Measurements from ENCODE around the gene NKAIN2.
"Not testable (repeated sequence)": the region's sequence is repeated elsewhere in the genome, so short reads cannot be mapped to it uniquely, and the experiment has no call there.

Gene NKAIN2

DNA sequence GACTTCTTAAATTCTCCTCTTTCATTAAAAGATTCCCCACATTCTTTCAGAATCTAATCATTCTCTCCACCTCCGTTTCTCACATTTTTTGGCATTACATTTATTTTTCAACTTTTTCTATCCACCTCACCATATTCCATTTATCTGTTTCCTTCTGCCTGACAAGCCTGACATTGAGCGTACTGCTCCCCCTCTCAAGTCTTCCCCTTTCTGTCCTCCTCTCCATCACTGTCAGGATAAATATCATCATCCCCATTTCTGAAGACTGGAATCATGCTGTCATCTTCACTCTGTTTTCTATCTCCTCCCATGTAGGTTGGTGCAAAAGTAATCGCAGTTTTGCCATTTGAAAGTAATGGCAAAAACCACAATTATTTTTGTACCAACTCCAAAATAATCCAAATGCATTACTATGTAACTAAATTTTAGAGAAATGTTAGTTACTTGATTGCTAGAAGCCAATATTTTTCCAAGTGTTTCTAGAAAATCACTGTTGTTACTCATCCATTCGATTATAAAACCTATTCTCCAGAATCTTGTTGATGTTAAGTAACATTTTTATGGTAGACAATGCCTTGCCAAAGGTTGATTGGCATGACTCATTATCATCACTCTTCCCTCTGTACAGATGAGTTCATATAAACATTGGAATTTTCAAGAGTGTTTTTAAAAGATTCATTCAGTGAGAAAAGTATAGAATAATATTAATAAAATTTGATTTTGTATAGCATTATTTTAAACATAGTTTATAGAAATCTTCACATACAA, 866.2 kb downstream of the NKAIN2 start:
- no peak for DNase-seq (ENCODE audit: low read depth in 3 of 3, low spot score in 1 of 3)

DNA sequence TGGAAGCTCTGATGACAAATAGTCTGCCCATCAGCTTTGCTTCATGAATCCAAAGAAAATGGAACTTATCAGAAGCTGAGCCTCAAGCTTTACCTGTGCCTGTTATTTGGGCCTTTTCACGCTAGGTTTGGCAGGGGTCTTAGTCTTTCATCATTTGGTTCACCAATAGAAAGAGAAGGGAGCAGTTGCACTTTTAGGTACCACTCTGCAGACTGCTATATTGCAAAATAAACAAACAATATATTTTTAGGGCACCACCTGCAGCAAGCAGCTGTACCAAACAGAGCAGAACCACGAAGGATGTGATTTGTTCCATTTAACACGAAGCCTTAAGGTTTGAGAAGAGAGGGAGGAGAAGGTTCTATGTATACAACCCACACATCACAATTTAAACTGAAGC, 867.1 kb downstream of the NKAIN2 start:
- no peak for DNase-seq (ENCODE audit: low read depth in 3 of 3, low spot score in 1 of 3)

DNA sequence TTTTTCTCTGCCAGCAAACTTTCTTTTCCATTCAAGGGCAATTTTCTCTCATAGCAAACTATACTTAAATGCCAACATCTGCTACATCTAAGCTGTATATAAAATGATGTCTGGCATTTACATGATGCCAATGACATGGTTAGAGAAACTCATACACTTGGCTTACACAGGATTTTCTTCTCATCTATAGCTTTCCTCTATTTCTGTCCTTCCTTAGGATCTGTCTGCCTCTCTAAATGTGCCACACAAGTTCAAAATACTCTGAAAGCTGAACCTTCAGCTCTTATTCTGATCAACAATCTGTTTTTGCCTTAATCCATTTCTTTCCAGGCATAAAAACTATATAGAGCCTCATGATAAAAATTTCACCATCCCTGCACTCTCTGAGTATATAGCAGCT, 867.7 kb downstream of the NKAIN2 start:
- no peak for DNase-seq (ENCODE audit: low read depth in 3 of 3, low spot score in 1 of 3)

DNA sequence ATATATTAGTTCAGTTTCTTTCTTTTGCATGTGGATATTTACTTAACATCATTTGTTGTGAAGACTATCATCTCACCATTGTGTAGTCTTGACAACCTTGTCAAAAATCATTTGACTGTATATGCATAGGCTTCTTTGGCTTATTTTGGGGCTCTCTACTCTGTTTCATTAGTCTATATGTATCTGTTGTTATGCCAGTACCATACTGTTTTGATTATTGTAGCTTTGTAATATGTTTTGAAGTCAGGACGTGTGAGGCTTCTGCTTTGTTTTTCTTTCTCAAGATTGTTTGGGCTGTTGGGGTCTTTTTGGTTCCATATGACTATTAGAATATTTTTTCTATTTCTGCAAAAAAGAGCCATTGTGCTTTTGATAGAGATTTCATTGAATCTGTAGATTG, 870.4 kb downstream of the NKAIN2 start:
- DNase-seq (ENCODE audit: low read depth in 3 of 3, low spot score in 1 of 3), result no peak

DNA sequence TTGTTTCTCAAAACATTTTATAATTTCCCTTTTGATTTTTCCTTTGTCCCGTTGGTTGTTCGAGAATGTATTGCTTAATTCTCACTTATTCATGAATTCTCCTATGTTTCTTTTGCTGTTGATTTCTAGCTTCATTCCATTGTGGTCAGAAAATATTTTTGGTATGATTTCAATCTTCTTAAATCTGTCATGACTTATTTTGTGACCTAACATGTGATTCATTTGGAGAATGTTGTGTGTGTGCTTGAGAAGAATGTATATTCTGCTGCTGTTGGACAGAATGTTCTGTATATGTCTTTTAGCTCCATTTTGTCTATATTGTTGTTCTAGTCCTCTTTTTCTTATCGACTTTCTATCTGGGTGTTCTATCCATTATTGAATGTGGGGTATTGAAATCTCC, 872.4 kb downstream of the NKAIN2 start:
- no peak for DNase-seq (ENCODE audit: low read depth in 3 of 3, low spot score in 1 of 3)

DNA sequence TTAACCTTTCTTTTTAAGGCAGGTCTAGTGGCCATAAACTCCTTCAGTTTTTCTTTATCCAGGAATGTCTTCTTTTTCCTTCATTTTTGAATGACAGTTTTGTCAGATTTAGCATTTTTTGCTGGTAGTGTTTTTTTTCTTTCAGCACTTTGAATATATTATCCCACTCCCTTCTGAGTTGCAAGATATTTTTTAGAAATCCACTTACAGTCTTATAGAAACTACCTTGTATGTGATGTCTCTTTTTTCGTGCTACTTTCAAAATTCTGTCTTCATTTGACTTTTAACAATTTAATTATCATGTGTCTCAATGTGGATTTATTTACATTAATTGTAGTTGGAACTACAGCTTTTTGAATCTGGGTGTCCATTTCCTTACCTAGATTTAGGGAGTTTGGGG, 874.2 kb downstream of the NKAIN2 start:
- DNase-seq (ENCODE audit: low read depth in 3 of 3, low spot score in 1 of 3), result no peak

DNA sequence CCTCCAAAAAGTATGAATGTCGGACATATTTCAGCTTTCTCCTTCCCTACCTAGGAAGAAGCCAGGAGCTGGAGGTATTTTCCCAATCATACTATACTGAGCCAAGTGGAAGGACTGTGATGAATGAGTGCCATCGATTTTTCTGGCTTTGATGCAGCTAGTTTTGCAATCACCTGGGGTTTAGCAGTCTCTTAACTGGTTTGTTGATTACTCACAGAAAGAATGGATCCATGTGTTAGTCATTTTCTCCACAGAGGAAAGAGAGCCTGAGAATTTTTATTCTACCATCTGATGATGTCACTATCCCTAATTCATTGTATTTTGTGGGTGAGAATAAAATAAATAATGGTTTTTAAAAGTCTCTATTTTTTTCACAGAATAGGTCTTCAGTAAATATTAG, 875.7 kb downstream of the NKAIN2 start:
- DNase-seq (ENCODE audit: low read depth in 3 of 3, low spot score in 1 of 3), result no peak

DNA sequence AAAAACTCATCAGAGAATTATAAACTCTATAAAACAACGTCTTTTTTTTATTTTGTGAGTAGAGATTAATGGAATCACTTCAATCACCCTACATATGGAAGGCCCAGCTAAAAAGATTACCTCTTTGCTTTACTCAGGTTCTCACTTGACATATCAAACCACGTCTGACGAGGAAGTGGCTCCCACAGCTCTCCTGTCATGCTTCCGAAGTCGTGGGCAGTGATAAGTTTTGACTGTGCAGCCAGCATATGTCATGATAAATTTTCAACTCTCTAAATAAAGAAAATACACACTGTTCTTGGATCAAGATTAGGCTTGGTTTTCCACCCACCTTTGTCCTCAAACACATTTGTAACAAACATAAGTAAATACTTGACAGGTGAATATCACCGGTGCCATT, 879.1 kb downstream of the NKAIN2 start:
- DNase-seq (ENCODE audit: low read depth in 3 of 3, low spot score in 1 of 3), result no peak

DNA sequence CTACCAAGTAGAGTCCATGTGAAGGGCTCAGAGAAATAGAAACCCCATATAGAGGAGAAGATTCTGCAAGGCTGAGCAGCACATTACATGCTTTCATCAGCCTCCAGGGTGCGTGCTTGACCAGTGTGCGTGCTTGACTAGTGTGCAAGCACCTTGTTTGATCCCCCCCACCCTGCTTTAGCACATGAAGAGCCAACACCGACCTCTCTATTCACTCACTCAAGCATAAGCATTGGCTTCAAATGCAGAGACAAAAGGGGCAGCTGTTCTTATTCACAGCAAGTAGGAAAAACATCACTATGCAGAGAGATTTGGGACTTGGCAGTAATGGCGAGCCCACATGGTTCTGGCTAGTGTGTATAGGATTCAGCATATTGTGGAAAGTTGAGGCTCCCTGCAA, 879.8 kb downstream of the NKAIN2 start:
- no peak for DNase-seq (ENCODE audit: low read depth in 3 of 3, low spot score in 1 of 3)

DNA sequence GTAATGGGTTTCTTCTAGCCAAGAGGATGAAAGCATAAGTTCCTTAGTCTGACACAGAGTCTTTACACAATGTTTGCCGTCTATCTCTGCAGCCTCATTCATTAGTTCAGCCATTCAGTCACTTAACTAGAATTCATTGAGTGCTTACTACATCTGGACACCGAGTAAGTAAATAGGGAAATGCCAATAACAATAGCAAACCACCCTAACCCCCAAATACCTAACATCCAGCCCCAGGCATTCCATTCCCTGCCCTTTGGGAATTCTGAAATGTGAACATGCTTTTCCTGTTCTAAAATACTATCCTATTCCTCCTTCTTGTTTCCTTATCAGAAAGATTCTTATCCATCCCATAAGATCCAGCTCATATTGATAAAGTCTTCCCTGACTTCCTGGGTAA, 881.0 kb downstream of the NKAIN2 start:
- DNase-seq (ENCODE audit: low read depth in 3 of 3, low spot score in 1 of 3), result no peak

DNA sequence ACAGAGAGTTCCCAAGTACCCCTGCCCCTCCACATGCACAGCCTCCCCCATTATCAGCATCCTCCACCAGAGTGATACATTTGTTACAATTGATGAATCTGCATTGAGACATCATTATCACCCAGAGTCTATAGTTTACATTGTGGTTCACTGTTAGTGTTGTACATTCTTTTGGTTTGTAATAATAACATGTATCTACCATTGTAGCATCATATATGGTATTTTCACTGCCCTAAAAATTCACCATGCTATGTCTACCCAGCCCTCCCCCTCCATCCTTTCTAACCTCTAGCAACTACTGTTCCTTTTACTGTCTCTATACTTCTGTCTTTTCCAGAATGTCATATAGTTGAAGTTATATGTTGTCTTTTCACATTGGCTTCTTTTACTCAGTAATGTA, 884.7 kb downstream of the NKAIN2 start:
- DNase-seq (ENCODE audit: low read depth in 3 of 3, low spot score in 1 of 3), result no peak

DNA sequence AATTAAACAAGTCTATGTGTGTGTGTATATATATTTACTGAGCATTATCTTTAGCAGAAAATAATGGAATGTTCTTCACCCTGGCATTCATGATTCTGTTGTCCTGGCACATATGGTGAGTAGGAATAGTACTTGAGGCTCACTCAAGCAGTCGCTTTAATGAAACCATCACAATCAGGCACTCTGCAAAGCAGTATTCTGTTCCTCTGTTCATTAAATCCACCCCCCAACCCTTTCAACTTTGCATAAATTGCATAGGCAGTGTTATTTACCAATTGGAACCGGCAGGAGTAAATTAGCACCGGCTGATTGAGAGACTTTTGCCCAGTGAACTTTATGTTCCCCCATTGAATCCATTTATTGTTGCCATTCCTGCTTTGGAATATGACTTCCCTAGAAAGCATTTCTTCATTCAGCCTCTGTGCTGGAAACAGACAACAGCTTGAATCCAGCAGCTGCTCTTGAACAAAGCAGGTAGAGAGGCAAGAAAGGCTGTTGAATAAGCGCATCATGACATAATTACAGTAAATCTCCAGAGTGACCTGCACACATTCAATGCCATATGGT, 890.6 kb downstream of the NKAIN2 start:
- no peak for DNase-seq (ENCODE audit: low read depth in 3 of 3, low spot score in 1 of 3)

DNA sequence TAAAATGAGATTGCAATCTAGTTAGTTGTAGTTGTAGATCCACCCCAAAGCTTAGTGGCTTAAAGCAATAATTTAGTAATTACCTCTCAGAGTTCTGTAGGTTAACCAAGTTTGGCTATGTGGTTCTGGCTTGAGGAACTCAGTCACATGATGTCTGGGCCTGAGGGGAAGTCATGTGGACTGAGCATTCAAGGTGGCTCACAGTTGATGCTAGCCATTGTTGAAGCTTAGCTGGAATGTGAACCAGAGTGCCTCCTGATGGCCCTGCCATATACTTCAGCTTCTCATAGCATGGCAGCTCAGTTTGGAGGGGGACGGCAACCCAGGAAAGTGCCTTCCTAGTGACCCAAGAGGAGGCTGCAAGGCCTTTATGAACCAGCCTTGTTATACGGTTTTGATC, 895.4 kb downstream of the NKAIN2 start:
- no peak for DNase-seq (ENCODE audit: low read depth in 3 of 3, low spot score in 1 of 3)

DNA sequence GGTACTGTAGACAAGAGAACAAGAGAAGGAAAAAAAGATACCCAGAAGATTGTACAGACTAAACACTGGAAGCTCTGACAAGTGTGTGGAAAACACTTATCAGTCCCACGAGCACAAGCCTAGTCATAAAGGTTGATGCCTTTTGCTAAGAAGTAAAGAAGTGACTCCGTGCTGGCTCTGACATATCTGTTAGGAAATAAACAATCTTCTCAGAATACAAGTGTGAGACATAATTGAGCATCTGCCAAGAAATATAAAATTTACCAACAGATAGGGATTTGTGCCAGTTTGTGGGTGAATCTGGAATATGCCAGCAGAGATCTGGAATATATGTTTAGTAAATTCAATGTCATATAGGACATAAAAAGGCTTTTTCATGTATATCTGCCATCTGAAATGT, 899.9 kb downstream of the NKAIN2 start:
- DNase-seq (ENCODE audit: low read depth in 3 of 3, low spot score in 1 of 3), result no peak

DNA sequence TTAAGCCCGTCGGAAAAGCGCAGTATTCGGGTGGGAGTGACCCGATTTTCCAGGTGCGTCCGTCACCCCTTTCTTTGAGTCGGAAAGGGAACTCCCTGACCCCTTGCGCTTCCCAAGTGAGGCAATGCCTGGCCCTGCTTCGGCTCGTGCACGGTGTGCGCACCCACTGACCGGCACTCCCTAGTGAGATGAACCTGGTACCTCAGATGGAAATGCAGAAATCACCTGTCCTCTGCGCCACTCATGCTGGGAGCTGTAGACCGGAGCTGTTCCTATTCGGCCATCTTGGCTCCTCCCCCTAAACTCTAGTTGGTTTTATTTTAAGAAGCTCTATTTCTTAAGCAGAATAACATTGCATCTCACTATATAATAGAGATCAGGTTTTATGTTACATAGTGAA, 908.9 kb downstream of the NKAIN2 start:
- not testable (repeated sequence) for DNase-seq (ENCODE audit: low read depth in 3 of 3, low spot score in 1 of 3)

DNA sequence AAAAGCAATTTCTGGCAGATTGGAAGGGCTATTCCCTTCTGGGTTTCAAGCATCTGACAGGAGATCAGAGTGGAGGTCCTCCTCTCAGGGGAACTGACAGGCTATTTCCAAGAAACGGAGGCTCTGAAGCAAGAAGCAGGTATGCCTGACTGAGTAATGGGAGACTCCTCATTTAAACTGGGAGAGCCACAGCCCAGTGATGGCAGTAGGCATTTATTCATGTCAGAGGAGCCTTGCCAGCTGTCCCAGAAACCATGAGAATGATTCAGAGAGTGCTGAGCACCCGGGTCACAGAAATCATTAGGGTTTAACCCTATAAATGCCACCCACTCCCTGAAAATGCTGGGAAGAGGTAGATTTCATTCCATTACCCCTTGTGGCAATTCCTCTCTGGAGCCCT, 911.1 kb downstream of the NKAIN2 start:
- no peak for DNase-seq (ENCODE audit: low read depth in 3 of 3, low spot score in 1 of 3)

DNA sequence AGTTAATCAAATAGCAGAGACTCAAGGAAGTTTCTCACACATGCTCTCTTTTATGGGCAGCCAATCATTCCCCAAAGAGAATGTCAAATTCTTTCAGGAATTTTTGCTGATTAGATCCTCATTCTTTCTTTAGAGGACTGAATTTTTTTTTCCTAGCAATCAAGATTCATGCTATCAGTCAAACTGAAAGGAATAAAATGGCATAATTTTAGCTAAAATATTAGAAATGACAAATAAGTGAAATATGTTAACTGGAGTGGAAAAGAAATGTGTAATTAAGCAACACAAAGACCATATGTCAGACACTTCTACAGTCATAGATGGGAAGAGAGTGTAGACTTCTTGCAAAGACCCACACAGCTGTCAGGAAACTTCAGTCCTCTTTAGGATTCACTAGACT, 916.2 kb downstream of the NKAIN2 start:
- no peak for DNase-seq (ENCODE audit: low read depth in 3 of 3, low spot score in 1 of 3)

DNA sequence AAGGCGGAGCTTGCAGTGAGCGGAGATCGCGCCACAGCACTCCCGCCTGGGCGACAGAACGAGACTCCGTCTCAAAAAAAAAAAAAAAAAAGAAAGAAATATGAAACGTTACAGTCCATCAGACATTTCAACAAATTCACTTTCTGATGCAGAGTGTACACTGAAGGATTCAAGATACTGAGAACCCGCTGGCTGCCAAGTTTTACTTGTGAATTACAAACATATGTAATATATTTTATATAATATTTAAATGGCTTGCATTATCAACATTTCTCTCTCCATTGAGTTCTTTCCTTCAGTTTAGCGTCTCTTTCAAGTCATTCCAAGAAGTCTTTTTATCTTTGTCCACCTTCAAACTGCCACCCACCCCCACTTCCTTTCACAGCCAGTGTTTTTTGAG, 917.7 kb downstream of the NKAIN2 start:
- no peak for DNase-seq (ENCODE audit: low read depth in 3 of 3, low spot score in 1 of 3)

DNA sequence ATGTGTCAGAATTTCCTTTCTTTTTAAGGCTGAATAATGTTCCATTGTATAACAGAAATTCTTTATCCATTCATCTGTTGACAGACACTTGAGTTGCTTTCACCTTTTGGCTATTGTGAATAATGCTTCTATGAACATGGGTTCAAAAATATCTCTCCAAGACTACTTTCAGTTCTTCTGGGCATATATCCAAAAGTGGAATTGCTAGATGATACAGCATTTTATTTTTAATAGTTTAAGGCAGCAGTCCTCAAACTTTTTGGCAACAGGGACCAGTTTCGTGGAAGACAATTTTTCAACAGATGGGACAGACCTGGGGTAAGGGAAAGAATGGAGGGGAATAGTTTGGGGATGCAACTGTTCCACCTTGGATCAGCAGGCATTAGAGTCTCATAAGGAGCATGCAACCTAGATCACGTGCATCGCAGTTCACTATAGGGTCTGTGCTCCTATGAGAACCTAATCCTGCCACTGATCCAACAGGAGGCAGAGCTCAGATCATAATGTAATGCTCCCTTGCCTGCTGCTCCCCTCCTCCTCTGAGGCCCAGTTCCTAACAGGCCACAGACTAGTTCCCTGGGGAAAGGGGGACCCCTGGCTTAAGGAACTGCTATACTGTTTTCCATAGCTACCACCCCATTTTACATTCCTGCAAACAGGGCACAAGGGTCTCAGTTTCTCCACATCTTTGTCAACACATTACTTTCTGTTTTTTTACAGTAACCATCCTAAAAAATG, 918.6 kb downstream of the NKAIN2 start:
- DNase-seq (ENCODE audit: low read depth in 3 of 3, low spot score in 1 of 3), result no peak

DNA sequence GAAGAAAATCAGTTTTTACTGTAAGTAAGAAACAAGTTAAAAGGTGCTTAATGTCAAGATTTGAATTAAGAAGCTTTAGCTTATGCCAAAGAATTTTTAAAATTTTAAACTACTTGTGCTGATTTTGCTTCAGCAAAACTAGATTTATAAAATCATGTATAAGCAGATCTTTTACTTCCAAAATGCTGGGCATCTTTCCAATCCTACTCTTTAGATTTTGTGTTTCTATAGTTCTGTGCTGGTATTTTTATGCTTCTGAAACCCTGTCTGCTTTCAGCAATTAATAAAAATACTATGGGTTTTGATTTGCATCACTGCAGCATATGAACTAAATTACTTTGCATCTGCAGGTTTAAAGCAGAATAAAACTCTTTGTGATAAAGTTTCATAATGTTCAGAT, 920.0 kb downstream of the NKAIN2 start:
- no peak for DNase-seq (ENCODE audit: low read depth in 3 of 3, low spot score in 1 of 3)

DNA sequence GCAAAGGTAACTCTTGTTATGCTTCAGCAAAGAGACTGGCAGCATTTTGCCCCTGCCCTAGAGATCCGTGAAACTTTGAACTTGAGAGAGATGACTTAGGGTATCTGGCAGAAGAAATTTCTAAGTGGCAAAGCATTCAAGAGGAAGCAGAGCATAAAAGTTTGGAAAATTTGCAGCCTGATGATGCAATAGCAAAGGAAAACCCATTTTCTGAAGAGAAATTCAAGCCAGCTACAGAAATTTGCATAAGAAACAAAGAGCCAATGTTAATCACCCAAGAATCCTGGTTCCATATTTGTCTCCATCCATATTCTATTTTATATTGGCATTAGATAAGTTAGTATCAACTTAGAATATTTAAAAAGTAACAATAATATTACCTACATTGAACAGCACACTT, 934.1 kb downstream of the NKAIN2 start:
- not testable (repeated sequence) for DNase-seq (ENCODE audit: low read depth in 3 of 3, low spot score in 1 of 3)

DNA sequence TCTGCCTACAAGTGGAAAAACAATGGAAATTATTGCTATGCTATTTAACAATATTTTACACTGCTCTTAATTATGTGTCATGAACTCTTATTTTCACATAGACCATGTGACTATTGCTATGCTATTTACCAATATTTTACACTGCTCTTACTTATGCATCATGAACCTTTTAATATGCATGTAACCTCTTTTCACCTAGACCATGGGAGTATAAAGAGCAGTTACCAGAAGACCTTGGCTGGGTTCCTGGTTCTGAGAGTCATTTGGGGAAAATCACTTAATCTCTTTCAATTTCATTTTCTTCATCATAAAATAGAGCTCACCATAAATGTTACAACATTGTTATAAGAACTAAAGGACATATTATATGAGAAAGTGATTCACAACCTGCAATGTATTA, 934.8 kb downstream of the NKAIN2 start:
- DNase-seq (ENCODE audit: low read depth in 3 of 3, low spot score in 1 of 3), result no peak

DNA sequence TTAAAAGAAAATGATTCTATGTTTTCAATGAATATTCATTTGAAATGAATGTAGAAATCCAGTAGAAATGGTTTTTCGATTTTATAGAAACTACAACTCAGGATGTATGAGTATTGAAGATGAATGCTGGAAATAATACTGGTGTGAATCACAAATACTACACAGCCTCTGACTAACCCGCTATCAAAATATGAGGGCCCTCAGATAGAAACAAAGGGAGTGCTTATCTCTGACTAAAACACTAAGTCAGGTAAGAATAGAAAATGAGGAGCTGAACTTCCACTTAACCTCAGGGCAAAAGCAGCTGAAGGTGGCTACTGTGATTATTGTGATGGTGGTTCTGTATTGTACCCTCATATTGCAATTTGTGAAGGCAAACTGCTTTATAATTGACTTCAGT, 937.7 kb downstream of the NKAIN2 start:
- DNase-seq (ENCODE audit: low read depth in 3 of 3, low spot score in 1 of 3), result no peak

All from stimulated activated CD4-positive, alpha-beta T cell treated with anti-CD3 and anti-CD28 coated beads, TNF-alpha, amount 100 ng/mL, for 1 hour (primary cell).